HepG2 (cell line): ENCODE measurements around the gene CKB. TPM values are rescaled to one million over a fixed set of nuclear protein-coding genes. Genes with fewer than 3 reads are reported as not detected.

Source experiments
- ATM ChIP-seq: fragments of 450-650 bp; IDR thresholded peaks from 2 replicates; pipeline ENCODE4 v1.7.1; 2017; ENCODE audit warnings: mild to moderate bottlenecking, borderline replicate concordance
- CENPX ChIP-seq: sonication (generic); formaldehyde crosslinking; IDR thresholded peaks from 2 replicates; pipeline ENCODE4 v1.9.0; 2021; ENCODE audit warnings: mild to moderate bottlenecking, missing genetic modification reagents, moderate library complexity
- ESRRA ChIP-seq: sonication (generic); formaldehyde crosslinking; IDR thresholded peaks from 2 replicates; pipeline ENCODE4 v1.5.1; 2020; ENCODE audit warnings: mild to moderate bottlenecking, low read depth, missing genetic modification reagents
- ETV6 ChIP-seq: sonication (generic); formaldehyde crosslinking; conservative IDR thresholded peaks from 2 replicates; pipeline ENCODE4 v1.4.0; 2020; ENCODE audit warnings: missing genetic modification reagents
- FOXK2 ChIP-seq: fragments of 450-650 bp; IDR thresholded peaks from 2 replicates; pipeline ENCODE4 v1.6.1; 2016
- HNF4G ChIP-seq, 2 experiments: sonication (generic) in 1 of 2; formaldehyde crosslinking in 1 of 2; IDR thresholded peaks; 2 replicates each; pipeline versions ENCODE4 v1.4.0 to v1.6.1; 2011 to 2020; ENCODE audit warnings: borderline replicate concordance in 2 of 2, low read depth in 2 of 2, mild to moderate bottlenecking in 2 of 2, low read length in 1 of 2, missing genetic modification reagents in 1 of 2, moderate library complexity in 1 of 2
- HOXA5 ChIP-seq: sonication (generic); formaldehyde crosslinking; IDR thresholded peaks from 2 replicates; pipeline ENCODE4 v1.4.0; 2020; ENCODE audit warnings: missing genetic modification reagents
- KLF13 ChIP-seq: sonication (generic); formaldehyde crosslinking; IDR thresholded peaks from 2 replicates; pipeline ENCODE4 v1.4.0; 2020; ENCODE audit warnings: mild to moderate bottlenecking, missing genetic modification reagents
- MYNN ChIP-seq: sonication (generic); formaldehyde crosslinking; IDR thresholded peaks from 2 replicates; pipeline ENCODE4 v1.4.0; 2020; ENCODE audit warnings: mild to moderate bottlenecking, low read depth, missing genetic modification reagents
- NCOA5 ChIP-seq: sonication (generic); formaldehyde crosslinking; IDR thresholded peaks from 2 replicates; pipeline ENCODE4 v1.4.0; 2020; ENCODE audit warnings: missing genetic modification reagents
- NONO ChIP-seq, 2 experiments: fragments of 450-650 bp in 1 of 2; sonication (generic) in 1 of 2; formaldehyde crosslinking in 1 of 2; IDR thresholded peaks in 1 of 2; conservative IDR thresholded peaks in 1 of 2; 2 replicates each; pipeline versions ENCODE4 v1.6.1 to v1.8.0; 2017 to 2022; ENCODE audit warnings: mild to moderate bottlenecking in 1 of 2, missing genetic modification reagents in 1 of 2, moderate library complexity in 1 of 2
- PAX8 ChIP-seq: sonication (generic); formaldehyde crosslinking; IDR thresholded peaks from 2 replicates; pipeline ENCODE4 v1.8.0; 2022; ENCODE audit warnings: mild to moderate bottlenecking, missing genetic modification reagents, borderline replicate concordance
- PHF8 ChIP-seq: sonication (generic); formaldehyde crosslinking; IDR thresholded peaks from 2 replicates; pipeline ENCODE4 v1.5.0; 2020; ENCODE audit warnings: missing genetic modification reagents
- POLR2A ChIP-seq, 2 experiments: IDR thresholded peaks; 2 replicates each; pipeline ENCODE4 v1.6.1; 2011; ENCODE audit warnings: low read depth in 2 of 2, low read length in 2 of 2, mild to moderate bottlenecking in 1 of 2, moderate library complexity in 1 of 2; ENCODE audit not compliant: insufficient read depth in 1 of 2
- TCF7L2 ChIP-seq: IDR thresholded peaks from 2 replicates; pipeline ENCODE4 v1.6.1; 2011; ENCODE audit warnings: mild to moderate bottlenecking, low read depth, low read length, moderate library complexity
- THYN1 ChIP-seq: sonication (generic); formaldehyde crosslinking; IDR thresholded peaks from 2 replicates; pipeline ENCODE4 v1.8.1; 2023; ENCODE audit warnings: low read depth, mild to moderate bottlenecking, moderate library complexity, missing genetic modification reagents, borderline replicate concordance
- XBP1 ChIP-seq: sonication (generic); formaldehyde crosslinking; IDR thresholded peaks from 2 replicates; pipeline ENCODE4 v1.5.0; 2020; ENCODE audit warnings: missing genetic modification reagents
- XRCC5 ChIP-seq: fragments of 200-400 bp; formaldehyde crosslinking; optimal IDR thresholded peaks from 2 replicates; pipeline ENCODE3; 2017; ENCODE audit warnings: mild to moderate bottlenecking, low read length
- ZNF205 ChIP-seq: IDR thresholded peaks from 2 replicates; pipeline ENCODE4 v1.6.1; 2018; ENCODE audit warnings: missing biosample characterization, missing genetic modification reagents
- ZNF30 ChIP-seq: sonication (generic); formaldehyde crosslinking; IDR thresholded peaks from 2 replicates; pipeline ENCODE4 v1.5.0; 2020; ENCODE audit warnings: mild to moderate bottlenecking, missing genetic modification reagents
- ZNF660 ChIP-seq: sonication (generic); formaldehyde crosslinking; IDR thresholded peaks from 2 replicates; pipeline ENCODE4 v1.5.1; 2020; ENCODE audit warnings: mild to moderate bottlenecking, low read depth, missing genetic modification reagents, borderline replicate concordance
- ZNF670 ChIP-seq: sonication (generic); formaldehyde crosslinking; IDR thresholded peaks from 2 replicates; pipeline ENCODE4 v1.8.0; 2022; ENCODE audit warnings: mild to moderate bottlenecking, missing genetic modification reagents, borderline replicate concordance
- ZNF746 ChIP-seq: sonication (generic); formaldehyde crosslinking; IDR thresholded peaks from 2 replicates; pipeline ENCODE4 v1.8.0; 2022; ENCODE audit warnings: mild to moderate bottlenecking, missing genetic modification reagents
- polyA plus RNA-seq, 8 experiments: library from polyadenylated mRNA; depleted of rRNA in 3 of 8; stranded (reverse) in 7 of 8; unstranded in 1 of 8; fragments of >200 nt; fragmentation: Illumina TruSeq in 4 of 8; extraction: Trizol in 4 of 8; gene quantifications; 2 replicates each; pipeline versions ENCODE4 v1.2.1 to v1.2.3, GENCODE V29; 2011 to 2016; ENCODE audit warnings: low read depth in 4 of 8, missing spikeins in 1 of 8, mixed read lengths in 1 of 8; ENCODE audit not compliant: insufficient read depth in 1 of 8
- total RNA-seq, 5 experiments: library from RNA; depleted of rRNA; stranded (reverse); fragments of >200 nt; fragmentation: Illumina TruSeq; extraction: Trizol; gene quantifications; 2 replicates each; pipeline ENCODE4 v1.2.3, GENCODE V29; 2016; ENCODE audit warnings: low read depth in 1 of 5
- TF ChIP-seq, protein P1 (sequence below): sonication (generic); formaldehyde crosslinking; IDR thresholded peaks from 2 replicates; pipeline ENCODE4 v1.4.0; 2020; ENCODE audit warnings: missing genetic modification reagents, mild to moderate bottlenecking, borderline replicate concordance
- TF ChIP-seq, protein P2 (sequence below): sonication (generic); formaldehyde crosslinking; IDR thresholded peaks from 2 replicates; pipeline ENCODE4 v1.5.0; 2020; ENCODE audit warnings: missing genetic modification reagents
- TF ChIP-seq, protein P3 (sequence below): sonication (generic); formaldehyde crosslinking; IDR thresholded peaks from 2 replicates; pipeline ENCODE4 v1.4.0; 2020; ENCODE audit warnings: mild to moderate bottlenecking, missing genetic modification reagents

Gene CKB
- total and polyA plus RNA-seq, 2 of the 13 experiments (the other 11 are each of a cell fraction or from before 2014, with no cell fraction given): 82.3 to 217 TPM

DNA sequence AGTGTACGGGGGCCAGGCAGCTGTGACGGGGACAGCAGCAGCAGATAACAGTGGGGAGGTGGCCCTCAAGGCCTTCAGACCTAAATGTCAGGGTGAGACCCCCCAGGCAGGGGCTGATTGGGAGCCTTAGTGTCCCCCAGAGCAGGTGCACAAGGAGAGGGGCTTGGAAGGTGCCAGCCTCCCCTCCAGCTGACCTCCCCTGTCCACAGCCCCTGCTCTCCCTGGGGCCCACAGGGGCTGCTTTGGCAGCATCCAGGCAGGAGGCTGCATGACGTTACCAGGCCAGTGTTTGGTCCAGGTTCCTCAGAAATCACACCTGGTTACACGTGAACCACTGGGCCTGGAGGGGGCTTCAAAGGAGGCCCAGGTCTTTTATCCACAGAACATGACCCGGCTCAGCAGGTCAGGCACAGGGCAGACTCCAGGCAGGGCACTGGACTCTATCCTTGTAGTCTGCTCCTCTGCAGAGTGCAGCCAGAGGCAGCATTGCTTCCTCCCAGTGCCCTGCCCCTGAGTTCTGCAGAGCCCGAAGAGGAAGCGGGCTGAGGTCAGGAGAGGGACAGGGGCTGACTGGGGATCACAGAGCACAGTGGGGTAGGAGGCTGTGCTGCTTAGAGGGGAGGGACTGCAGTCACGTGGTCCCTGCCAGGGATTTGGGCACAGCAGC, 3.8 kb upstream of the CKB start (continued):
- no peak for TF ChIP-seq ZNF660 (CRISPR knock-in tag)
- TF ChIP-seq, protein P1, sequence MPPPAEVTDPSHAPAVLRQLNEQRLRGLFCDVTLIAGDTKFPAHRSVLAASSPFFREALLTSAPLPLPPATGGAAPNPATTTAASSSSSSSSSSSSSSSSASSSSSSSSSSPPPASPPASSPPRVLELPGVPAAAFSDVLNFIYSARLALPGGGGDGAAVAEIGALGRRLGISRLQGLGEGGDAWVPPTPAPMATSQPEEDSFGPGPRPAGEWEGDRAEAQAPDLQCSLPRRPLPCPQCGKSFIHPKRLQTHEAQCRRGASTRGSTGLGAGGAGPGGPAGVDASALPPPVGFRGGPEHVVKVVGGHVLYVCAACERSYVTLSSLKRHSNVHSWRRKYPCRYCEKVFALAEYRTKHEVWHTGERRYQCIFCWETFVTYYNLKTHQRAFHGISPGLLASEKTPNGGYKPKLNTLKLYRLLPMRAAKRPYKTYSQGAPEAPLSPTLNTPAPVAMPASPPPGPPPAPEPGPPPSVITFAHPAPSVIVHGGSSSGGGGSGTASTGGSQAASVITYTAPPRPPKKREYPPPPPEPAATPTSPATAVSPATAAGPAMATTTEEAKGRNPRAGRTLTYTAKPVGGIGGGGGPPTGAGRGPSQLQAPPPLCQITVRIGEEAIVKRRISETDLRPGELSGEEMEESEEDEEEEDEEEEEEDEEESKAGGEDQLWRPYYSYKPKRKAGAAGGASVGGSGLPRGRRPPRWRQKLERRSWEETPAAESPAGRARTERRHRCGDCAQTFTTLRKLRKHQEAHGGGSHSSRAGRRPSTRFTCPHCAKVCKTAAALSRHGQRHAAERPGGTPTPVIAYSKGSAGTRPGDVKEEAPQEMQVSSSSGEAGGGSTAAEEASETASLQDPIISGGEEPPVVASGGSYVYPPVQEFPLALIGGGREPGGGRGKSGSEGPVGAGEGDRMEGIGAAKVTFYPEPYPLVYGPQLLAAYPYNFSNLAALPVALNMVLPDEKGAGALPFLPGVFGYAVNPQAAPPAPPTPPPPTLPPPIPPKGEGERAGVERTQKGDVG: no peak
- TF ChIP-seq ZNF30 (CRISPR knock-in tag): no peak
- no peak for TF ChIP-seq FOXK2
- no peak for TF ChIP-seq ETV6 (CRISPR knock-in tag)
- TF ChIP-seq NONO (IDR thresholded peaks at IDR 0.05): no peak
- TF ChIP-seq NONO (CRISPR knock-in tag; conservative IDR thresholded peaks at IDR 0.05): peak; percentile 33; the same call in 1 of the 2 replicates
- TF ChIP-seq XBP1: no peak
- TF ChIP-seq CENPX: no peak
- TF ChIP-seq, protein P2, sequence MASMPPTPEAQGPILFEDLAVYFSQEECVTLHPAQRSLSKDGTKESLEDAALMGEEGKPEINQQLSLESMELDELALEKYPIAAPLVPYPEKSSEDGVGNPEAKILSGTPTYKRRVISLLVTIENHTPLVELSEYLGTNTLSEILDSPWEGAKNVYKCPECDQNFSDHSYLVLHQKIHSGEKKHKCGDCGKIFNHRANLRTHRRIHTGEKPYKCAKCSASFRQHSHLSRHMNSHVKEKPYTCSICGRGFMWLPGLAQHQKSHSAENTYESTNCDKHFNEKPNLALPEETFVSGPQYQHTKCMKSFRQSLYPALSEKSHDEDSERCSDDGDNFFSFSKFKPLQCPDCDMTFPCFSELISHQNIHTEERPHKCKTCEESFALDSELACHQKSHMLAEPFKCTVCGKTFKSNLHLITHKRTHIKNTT (CRISPR knock-in tag): no peak
- no peak for TF ChIP-seq PAX8 (CRISPR knock-in tag)
- no peak for TF ChIP-seq NCOA5
- TF ChIP-seq, protein P3, sequence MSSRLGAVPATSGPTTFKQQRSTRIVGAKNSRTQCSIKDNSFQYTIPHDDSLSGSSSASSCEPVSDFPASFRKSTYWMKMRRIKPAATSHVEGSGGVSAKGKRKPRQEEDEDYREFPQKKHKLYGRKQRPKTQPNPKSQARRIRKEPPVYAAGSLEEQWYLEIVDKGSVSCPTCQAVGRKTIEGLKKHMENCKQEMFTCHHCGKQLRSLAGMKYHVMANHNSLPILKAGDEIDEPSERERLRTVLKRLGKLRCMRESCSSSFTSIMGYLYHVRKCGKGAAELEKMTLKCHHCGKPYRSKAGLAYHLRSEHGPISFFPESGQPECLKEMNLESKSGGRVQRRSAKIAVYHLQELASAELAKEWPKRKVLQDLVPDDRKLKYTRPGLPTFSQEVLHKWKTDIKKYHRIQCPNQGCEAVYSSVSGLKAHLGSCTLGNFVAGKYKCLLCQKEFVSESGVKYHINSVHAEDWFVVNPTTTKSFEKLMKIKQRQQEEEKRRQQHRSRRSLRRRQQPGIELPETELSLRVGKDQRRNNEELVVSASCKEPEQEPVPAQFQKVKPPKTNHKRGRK (CRISPR knock-in tag): no peak
- no peak for TF ChIP-seq XRCC5
- 0 out of 4 replicates have a peak, but pooled peaks of 1 of the 2 experiments have one; percentile 28 for TF ChIP-seq POLR2A (IDR thresholded peaks at IDR 0.05; ENCODE audit: insufficient read depth in 1 of 2, low read depth in 2 of 2, low read length in 2 of 2)
- TF ChIP-seq ZNF670 (CRISPR knock-in tag): no peak
- TF ChIP-seq ATM: no peak
- no peak for TF ChIP-seq ZNF746 (CRISPR knock-in tag)
- TF ChIP-seq ESRRA (CRISPR knock-in tag): 0 out of 2 replicates have a peak, but pooled peaks have one; percentile 21
- TF ChIP-seq ZNF205 (CRISPR knock-in tag): peak; percentile 44; the same call in 1 of the 2 replicates
- TF ChIP-seq THYN1 (CRISPR knock-in tag): no peak
- TF ChIP-seq KLF13: no peak
- no peak for TF ChIP-seq HOXA5 (CRISPR knock-in tag)
- TF ChIP-seq TCF7L2: no peak
- TF ChIP-seq PHF8 (CRISPR knock-in tag): no peak
- no peak for TF ChIP-seq MYNN
- peak; percentile 45 for TF ChIP-seq HNF4G (IDR thresholded peaks at IDR 0.05; ENCODE audit: borderline replicate concordance, low read depth, low read length)
- no peak for TF ChIP-seq HNF4G (CRISPR knock-in tag; IDR thresholded peaks at IDR 0.05; ENCODE audit: borderline replicate concordance, low read depth)
